OCI-LY3 (cell line): ENCODE data around the gene UBL5.

ENCODE experiments used
- CTCF ChIP-seq: fragments of 200-600, 300-600 bp; sonication (generic); IDR thresholded peaks from 2 replicates; pipeline ENCODE4 v1.5.1; 2014; ENCODE audit warnings: antibody characterized with exemption, low read length, low read depth
- EZH2phosphoT487 ChIP-seq: fragments of 200-600 bp; shearing (Covaris generic); IDR thresholded peaks from 2 replicates; pipeline ENCODE4 v1.6.1; 2018; ENCODE audit warnings: antibody characterized with exemption, mixed run types, low read depth

DNA sequence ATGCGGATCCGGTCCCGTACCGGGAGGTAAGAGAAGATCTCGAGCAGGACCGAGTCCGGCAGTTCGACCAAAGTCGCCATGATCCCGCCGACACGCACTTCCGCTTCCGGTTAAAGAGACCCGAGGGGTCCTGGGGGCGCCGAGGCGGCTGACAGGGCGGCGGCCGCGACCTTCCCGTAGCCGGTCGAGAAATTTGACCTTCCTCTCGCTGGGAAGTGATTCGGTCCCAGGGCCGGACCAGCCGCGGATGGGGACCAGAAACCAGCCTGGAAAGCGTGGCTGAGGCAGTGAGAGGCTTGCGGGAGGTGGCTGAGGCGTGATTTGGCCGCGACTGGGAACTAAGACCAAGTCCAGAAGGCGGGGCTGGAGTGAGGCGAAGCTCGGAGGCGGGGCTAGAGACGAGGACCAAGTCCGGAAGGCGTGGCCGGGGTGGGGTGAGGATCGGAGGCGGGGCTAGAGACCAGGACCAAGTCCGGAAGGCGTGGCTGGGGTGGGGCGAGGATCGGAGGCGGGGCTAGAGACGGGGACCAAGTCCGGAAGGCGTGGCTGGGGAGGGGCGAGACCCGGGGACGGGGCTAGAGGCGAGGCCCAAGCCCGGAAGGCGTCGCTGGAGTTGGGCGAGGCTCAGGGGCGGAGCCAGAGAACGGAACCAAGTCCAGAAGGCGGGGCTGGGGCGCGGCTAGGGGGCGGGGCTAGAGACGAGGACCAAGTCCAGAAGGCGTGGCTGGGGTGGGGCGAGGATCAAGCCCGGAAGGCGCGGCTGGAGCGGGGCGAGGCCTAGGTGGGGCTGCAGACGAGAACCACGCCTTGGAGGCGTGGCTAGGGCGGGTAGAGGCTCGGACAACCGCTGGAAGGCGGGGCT is 8.8 kb upstream of the UBL5 start, which contains the start of gene FBXL12:
- TF ChIP-seq CTCF (no peak), EZH2phosphoT487 (no peak)
